Hepatocyte (in vitro differentiated cells): Measurements from ENCODE around the gene TCEA2.

Experiments
- CTCF ChIP-seq: fragments of 200-600 bp; sonication (generic); IDR thresholded peaks from 2 replicates; pipeline ENCODE4 v1.5.1; 2016; ENCODE audit warnings: antibody characterized with exemption, mild to moderate bottlenecking; ENCODE audit not compliant: poor library complexity
- EZH2 ChIP-seq: fragments of 200-600 bp; sonication (generic); IDR thresholded peaks from 2 replicates; pipeline ENCODE4 v1.6.1; 2016; ENCODE audit warnings: antibody characterized with exemption, mild to moderate bottlenecking, borderline replicate concordance
- EZH2phosphoT487 ChIP-seq: fragments of 200-600 bp; sonication (generic); IDR thresholded peaks from one replicate; pipeline ENCODE4 v1.6.1; 2018; ENCODE audit warnings: antibody characterized with exemption, mild to moderate bottlenecking, low read depth, moderate library complexity; ENCODE audit not compliant: unreplicated experiment, severe bottlenecking

- TF ChIP-seq CTCF (no peak), EZH2 (no peak), EZH2phosphoT487 (no peak)
Measured at GRCh38 chr20:64100566-64100888, 37.5 kb downstream of the TCEA2 start.
